GM21423 (cell line): Measurements from ENCODE around the gene CYSTM1.

Source experiments
- ATAC-seq: cut with Tn5 transposase; IDR thresholded peaks from one replicate; pipeline ENCODE4 v1.9.1; 2021; ENCODE audit warnings: mild to moderate bottlenecking, moderate library complexity; ENCODE audit not compliant: unreplicated experiment

The CYSTM1 gene

GRCh38 chr5:140252470-140253126 lies 77.6 kb downstream of the CYSTM1 start:
- ATAC-seq = no peak

- ATAC-seq = no peak
Measured at GRCh38 chr5:140253985-140254384, 79.0 kb downstream of the CYSTM1 start.

- no peak for ATAC-seq
Measured at GRCh38 chr5:140255460-140256157, 80.6 kb downstream of the CYSTM1 start.

GRCh38 chr5:140256726-140257125 lies 81.7 kb downstream of the CYSTM1 start:
- no peak for ATAC-seq

GRCh38 chr5:140258016-140258415 lies 83.0 kb downstream of the CYSTM1 start:
- ATAC-seq = no peak

GRCh38 chr5:140258873-140259272 lies 83.9 kb downstream of the CYSTM1 start:
- ATAC-seq = no peak

GRCh38 chr5:140259500-140259899 lies 84.5 kb downstream of the CYSTM1 start:
- no peak for ATAC-seq

- no peak for ATAC-seq
Measured at GRCh38 chr5:140260089-140260656, 85.2 kb downstream of the CYSTM1 start.

GRCh38 chr5:140261403-140262171 lies 86.6 kb downstream of the CYSTM1 start:
- ATAC-seq = no peak

- ATAC-seq = no peak
Measured at GRCh38 chr5:140262221-140262620, 87.2 kb downstream of the CYSTM1 start.

- ATAC-seq = no peak
Measured at GRCh38 chr5:140262839-140263238, 87.9 kb downstream of the CYSTM1 start.

GRCh38 chr5:140265845-140266244 lies 90.9 kb downstream of the CYSTM1 start:
- ATAC-seq = no peak

- ATAC-seq = no peak
Measured at GRCh38 chr5:140266471-140267200, 91.6 kb downstream of the CYSTM1 start.

GRCh38 chr5:140267201-140267540 lies 92.2 kb downstream of the CYSTM1 start:
- no peak for ATAC-seq

GRCh38 chr5:140267559-140268018 lies 92.6 kb downstream of the CYSTM1 start:
- no peak for ATAC-seq

- no peak for ATAC-seq
Measured at GRCh38 chr5:140270008-140270407, 95.0 kb downstream of the CYSTM1 start.

GRCh38 chr5:140273401-140273877 lies 98.5 kb downstream of the CYSTM1 start:
- ATAC-seq = no peak

GRCh38 chr5:140275837-140276236 lies 100.8 kb downstream of the CYSTM1 start:
- ATAC-seq = no peak

GRCh38 chr5:140282266-140282665 lies 107.3 kb downstream of the CYSTM1 start:
- ATAC-seq = no peak

- no peak for ATAC-seq
Measured at GRCh38 chr5:140284013-140284412, 109.0 kb downstream of the CYSTM1 start.

GRCh38 chr5:140286424-140286823 lies 111.4 kb downstream of the CYSTM1 start:
- ATAC-seq = no peak
